ENCODE measurements around the gene DCHS1.
"Not testable (repeated sequence)": the region's sequence is repeated elsewhere in the genome, so short reads cannot be mapped to it uniquely, and the experiment has no call there.

DCHS1 gene, protein sequence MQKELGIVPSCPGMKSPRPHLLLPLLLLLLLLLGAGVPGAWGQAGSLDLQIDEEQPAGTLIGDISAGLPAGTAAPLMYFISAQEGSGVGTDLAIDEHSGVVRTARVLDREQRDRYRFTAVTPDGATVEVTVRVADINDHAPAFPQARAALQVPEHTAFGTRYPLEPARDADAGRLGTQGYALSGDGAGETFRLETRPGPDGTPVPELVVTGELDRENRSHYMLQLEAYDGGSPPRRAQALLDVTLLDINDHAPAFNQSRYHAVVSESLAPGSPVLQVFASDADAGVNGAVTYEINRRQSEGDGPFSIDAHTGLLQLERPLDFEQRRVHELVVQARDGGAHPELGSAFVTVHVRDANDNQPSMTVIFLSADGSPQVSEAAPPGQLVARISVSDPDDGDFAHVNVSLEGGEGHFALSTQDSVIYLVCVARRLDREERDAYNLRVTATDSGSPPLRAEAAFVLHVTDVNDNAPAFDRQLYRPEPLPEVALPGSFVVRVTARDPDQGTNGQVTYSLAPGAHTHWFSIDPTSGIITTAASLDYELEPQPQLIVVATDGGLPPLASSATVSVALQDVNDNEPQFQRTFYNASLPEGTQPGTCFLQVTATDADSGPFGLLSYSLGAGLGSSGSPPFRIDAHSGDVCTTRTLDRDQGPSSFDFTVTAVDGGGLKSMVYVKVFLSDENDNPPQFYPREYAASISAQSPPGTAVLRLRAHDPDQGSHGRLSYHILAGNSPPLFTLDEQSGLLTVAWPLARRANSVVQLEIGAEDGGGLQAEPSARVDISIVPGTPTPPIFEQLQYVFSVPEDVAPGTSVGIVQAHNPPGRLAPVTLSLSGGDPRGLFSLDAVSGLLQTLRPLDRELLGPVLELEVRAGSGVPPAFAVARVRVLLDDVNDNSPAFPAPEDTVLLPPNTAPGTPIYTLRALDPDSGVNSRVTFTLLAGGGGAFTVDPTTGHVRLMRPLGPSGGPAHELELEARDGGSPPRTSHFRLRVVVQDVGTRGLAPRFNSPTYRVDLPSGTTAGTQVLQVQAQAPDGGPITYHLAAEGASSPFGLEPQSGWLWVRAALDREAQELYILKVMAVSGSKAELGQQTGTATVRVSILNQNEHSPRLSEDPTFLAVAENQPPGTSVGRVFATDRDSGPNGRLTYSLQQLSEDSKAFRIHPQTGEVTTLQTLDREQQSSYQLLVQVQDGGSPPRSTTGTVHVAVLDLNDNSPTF (N-terminal part only)

DNA sequence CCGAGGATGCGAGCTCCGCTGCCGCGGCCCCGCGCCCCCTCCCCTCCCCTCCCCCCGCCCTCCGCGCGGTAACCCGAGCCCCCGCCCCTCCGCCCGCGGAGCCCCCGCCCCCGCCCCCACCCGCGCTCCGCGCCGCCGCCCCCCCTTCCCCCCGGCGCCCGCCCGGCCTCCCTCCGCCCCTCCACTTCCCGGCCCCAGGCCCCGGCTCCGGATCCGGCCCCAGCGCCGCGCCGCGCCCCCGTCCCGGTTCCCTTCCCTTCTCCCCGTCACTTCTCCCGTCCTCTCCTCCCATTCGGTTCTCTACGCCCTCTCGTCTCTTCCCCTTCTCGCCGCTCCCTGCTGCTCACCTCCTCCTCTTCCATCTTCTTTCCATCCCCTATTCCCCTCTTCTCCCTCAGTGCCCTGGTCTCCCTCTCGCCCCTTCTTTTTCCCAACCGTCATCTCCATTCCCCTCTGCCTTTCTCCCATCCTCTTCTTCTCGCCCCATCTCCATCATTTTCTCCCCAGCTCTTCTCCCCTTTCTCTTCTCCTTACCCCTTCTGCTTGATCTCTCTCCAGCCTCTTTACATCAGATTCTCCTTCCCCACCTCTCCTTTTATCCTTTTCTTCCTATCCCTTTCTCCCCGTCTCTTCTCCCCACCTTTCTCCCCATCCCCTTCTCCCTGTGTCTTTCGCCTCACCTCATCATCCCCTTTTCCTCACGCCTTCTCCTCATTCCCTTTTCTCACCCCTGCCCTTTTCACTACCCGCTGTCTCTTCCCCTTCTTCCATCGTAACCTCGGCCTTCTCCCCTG lies at the start of gene DCHS1:
DCHS1 (minus strand) TSS at position 20 of the 794 bp plus-strand sequence. CDS start 14,196 bp downstream, outside the sequence.
- no peak for DNase-seq (ENCODE audit: extremely low spot score, insufficient read length, low read depth)
- no peak for FAIRE-seq

DNA sequence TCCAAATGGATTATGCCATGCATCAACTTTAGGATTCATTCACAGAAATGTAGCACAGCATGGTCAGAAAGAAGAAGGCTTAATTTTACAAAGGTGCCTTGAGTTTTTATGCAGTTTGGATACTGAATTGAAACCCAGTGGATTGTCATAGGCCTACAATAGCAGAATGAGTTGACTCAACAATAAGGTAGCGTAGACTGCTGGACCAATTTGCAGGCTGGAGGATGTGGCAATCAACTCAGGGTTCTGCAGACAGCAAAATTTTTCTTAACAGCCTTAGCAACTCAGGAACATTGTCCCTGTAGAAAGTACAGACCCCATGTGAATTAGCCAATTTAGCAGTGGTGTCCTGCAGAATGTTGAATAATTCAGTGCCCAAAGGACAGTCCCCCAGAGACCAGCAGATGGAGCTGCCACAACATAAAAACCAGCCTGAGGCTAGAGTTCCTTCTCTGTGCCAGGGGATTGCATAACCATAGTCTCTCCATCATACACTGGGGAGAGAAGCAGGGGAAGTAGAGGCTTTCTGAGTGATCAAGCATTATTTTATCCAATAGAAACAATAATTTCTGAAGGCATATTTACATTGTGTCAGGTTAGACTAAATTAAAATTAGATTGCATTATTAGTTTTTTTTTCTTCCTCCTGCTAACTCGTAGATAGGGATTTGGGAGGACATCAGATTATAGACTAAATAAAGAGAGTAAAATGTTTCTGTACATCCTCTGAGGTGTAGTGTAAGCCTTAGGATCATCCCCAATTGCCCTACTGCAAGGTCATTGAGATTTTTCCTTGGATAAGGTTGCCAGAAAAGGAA lies 47.8 kb upstream of the DCHS1 start:
- DNase-seq (ENCODE audit: extremely low spot score, insufficient read length, low read depth), result no peak

DNA sequence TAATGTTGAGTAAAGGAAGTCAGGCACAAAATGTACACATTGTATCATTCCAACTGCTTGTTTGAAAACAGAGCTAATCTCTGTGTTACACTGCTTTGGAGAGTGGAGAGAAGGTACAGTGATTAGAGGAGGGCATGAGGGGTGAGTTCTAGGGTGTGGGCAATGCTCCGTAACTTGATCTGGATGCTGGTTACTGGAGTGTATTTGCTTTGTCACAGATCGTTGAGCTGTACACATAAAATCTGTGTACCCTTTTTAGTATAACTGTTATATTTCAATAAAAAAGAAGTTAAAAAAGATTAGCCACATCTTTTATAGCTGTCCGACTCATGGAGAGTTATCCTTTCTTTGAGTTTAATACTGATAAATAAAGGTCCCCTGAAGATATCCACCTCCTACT lies 46.3 kb upstream of the DCHS1 start:
- not testable (repeated sequence) for FAIRE-seq; DNase-seq (ENCODE audit: extremely low spot score, insufficient read length, low read depth)

More for the DNA sequence above, 47.8 kb upstream of the DCHS1 start:
- peak; percentile 38 for FAIRE-seq

DNA sequence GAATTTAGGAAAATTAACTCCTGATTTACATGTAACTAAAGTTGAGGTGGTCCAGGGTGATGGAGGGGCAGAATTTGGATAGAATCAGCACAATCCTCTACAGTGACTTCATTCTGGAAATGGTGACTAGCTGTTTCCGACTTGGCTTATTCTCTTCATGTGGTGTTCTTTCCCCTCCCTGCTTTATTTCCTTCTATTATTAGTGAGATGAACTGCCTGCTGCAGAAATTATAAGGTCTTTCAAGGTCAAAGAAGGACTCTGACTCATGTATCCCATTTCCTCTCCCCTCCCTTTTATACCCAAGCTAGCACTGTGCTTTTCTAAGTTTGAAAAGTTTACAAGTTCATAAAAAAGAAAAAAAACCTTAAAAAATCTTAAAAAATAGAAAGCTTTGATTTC lies 39.8 kb upstream of the DCHS1 start:
- DNase-seq (ENCODE audit: extremely low spot score, insufficient read length, low read depth) (no peak), FAIRE-seq (no peak)

DNA sequence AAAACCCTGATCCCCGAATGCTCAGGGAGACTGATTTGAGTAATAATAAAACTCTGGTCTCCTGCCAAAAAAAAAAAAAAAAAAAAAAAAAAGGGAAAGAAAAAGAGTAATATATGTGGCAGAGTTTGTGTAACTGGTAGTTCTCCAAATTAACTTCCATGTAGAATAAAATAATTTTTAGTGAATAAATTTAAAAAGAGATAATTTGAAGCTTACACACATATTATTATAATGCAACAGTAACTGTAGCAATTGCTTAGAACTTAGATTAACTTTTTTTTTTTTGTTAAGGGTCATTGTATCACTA lies 38.6 kb upstream of the DCHS1 start:
- no peak for FAIRE-seq
- DNase-seq (ENCODE audit: extremely low spot score, insufficient read length, low read depth), result no peak

DNA sequence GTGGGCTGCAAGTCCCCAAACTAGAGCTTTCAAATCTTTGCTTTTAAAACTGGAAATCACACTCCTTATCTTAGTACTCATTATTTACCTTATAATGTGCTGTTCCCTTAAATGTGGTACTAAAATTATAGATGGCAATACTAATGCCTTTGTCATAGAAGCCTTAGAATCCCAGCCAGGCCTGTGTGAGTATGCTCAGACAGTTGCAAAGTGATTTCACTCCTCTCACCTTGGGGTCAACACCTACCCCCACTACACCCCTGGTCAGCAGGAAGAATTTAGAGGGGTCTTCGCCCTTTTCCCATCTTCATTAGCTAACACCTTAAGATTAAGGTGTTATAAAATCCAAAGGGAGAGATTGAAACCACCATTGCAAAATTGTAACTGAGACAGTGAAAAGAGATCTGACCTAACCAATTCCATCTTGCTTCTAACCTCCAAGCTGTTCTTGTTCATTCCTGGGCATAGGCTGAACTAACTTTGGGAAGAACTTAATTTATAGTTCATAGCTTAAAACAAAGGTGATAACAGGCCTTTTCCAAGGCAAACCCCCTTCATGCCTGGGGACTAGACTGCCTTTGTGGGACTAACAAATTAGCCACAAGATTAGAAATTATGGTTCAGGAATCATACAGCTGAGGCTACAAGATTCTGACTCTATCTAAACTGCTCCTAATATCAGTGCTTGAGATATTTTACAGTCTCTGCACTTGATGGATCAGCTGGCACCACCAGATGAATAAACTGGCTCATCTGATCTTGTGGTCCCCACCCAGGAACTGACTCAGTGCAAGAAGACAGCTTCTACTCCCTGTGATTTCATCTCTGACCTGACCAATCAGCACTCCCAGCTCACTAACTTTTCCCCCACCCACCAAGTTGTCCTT lies 38.0 kb upstream of the DCHS1 start:
- no peak for DNase-seq (ENCODE audit: extremely low spot score, insufficient read length, low read depth)
- FAIRE-seq, result no peak

DNA sequence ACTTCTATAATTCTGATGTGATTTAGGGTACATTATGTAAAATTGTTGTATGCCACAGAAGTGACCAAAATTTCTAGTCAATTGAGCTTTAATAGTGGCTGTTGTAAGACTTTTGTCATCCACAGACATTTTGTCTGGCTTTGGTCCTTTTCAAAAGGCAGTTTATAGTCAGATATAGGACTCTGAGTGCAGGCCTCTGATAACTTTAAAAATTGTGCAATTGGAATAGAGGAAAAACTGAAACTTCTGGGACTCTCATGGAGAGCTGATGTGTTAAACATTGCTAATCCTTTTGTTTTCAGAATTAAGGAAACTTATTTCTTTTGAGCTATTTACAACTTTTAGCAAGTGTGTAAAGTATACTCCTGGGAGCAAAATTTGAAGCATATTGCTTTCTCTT lies 36.5 kb upstream of the DCHS1 start:
- FAIRE-seq (no peak), DNase-seq (ENCODE audit: extremely low spot score, insufficient read length, low read depth) (no peak)

DNA sequence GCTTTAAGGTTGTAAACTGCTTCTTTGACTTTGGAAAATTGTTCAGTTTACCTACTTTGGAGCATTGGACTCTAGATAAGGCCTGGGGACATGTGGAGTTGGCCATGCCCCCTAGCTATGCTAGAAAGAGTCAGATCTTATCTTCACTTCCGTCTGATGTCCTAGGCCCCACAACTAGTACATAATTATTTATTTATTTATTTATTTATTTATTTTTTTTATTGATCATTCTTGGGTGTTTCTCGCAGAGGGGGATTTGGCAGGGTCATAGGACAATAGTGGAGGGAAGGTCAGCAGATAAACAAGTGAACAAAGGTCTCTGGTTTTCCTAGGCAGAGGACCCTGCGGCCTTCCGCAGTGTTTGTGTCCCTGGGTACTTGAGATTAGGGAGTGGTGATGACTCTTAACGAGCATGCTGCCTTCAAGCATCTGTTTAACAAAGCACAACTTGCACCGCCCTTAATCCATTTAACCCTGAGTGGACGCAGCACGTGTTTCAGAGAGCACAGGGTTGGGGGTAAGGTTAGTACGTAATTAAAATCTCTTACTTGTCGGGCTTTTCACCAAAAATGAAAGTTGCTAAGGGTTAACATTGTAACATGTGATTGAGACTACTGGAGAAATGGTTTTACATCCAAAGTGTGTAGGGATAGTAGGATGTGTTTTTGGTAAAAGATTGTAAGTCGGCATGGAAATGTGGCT lies 35.0 kb upstream of the DCHS1 start:
- not testable (repeated sequence) for FAIRE-seq; DNase-seq (ENCODE audit: extremely low spot score, insufficient read length, low read depth)

DNA sequence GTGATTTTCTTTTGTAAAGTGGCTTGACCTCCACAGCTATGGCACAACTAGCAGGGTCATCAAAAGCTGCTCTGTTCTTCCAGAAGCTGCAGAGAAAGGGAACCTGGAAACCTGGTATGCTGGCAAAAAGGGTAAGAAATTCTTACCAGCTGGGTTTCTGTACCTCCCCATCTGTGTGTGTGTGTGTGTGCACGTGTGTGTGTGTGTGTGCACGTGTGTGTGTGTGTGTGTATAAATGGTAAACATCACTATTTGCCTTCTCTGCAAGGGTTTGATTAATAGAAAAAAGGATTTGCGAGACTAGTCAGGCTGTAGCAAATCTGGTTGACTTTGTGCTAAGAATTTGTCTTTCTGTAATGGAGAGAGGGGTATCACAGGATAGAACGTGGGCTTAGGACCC lies 32.3 kb upstream of the DCHS1 start:
- no peak for DNase-seq (ENCODE audit: extremely low spot score, insufficient read length, low read depth)
- no peak for FAIRE-seq

DNA sequence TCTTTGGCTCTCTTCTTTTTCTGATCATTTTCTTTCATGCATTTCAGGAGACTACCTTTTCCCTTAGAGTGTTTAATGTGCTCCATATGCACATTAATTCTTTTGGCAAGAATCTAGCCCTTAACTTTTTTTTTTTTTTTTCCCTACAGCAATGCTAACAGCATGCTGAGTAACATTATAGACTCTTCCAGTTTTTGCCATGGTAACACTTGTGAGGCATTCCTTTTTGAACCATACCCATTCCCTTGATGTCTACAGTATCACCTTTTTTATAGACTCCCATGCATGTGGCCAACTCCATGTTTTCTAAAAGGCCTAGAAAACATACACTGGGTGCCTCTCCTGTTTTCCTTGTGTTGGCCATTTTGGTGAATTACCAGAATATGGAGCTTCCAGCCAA lies 30.4 kb upstream of the DCHS1 start:
- FAIRE-seq (no peak), DNase-seq (ENCODE audit: extremely low spot score, insufficient read length, low read depth) (no peak)

DNA sequence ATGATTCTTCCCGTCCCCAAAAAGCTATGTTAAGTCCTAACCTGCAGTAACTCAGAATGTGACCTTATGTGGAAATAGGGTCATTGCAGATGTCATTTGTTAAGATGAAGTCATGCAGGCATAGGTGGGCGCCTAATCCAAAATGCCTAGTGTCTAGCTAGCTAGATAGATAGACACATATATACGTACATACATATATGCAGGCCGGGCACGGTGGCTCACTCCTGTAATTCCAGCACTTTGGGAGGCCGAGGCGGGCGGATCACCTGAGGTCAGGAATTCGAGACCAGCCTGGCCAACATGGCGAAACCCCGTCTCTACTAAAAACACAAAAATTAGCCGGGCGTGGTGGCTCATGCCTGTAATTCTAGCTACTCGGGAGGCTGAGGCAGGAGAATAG lies 28.5 kb upstream of the DCHS1 start:
- not testable (repeated sequence) for DNase-seq (ENCODE audit: extremely low spot score, insufficient read length, low read depth); FAIRE-seq

DNA sequence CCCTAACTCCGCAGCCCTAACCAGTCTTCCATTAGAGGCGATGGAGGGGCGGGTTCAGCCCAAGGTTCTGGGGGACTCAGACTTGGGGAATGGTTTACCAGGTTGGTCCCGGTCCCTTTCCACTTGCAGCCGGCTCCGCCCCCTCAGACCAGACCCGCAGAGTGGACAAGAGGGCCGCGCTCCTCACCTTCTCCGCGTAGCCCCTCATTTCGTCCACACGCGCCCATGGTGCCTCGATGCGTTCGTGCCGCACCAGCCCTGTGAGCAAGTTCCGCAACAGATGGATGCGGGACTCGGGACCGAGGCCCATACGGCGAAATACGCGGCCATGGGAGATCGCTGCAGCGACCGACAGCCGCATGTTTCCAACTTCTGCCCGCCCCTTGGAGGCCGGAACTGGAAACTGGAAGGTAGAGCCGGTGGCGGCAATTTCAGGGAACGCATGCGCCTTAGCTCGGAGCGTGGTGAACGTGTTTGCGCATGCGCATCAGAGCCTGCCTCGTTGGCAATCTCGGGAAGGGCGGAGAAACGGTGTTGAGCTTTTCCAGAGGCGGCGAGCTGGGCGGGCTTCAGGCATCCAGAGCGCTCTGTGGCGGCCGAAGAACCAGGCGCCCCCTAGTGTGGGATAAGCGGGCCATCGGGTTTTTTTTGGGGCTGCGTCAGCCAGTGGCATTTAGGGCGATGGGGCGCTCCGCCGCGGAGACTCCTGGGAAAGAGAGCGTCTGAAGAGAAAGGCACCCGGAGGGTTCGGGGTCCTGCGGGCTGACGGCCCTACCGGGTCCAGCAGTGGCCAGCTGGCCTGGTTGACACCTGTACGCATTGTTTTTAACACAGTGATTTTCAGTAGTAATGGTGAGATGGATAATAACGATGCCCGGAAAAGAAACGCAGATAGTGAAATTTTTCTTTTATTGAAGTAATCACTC lies 27.6 kb upstream of the DCHS1 start, which contains the start of gene MRPL17:
MRPL17 (minus strand) TSS at position 405 of the 926 bp plus-strand sequence; CDS start at position 361, 44 bp downstream.
- FAIRE-seq, result peak; percentile 98

DNA sequence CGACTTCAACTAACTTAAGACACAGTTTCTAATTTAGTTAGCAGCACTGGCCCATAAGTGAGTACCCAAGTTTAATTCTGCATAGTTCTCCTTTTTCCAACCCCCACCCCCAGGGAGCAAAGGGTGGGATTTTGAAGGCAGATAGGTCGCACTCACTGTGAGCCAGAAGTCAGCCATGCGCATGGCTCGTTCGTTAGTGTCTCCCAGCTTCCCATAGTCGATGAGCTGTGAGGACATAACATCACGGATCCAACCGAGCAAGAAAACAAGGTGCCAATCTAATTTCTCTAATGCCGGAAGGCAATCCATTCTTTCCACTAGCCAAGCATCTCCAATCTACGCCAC lies 27.0 kb upstream of the DCHS1 start:
- FAIRE-seq, result no peak
- DNase-seq (ENCODE audit: extremely low spot score, insufficient read length, low read depth), result no peak

More for the DNA sequence above, 27.6 kb upstream of the DCHS1 start, which contains the start of gene MRPL17:
- peak; percentile 91 for DNase-seq (ENCODE audit: extremely low spot score, insufficient read length, low read depth)

DNA sequence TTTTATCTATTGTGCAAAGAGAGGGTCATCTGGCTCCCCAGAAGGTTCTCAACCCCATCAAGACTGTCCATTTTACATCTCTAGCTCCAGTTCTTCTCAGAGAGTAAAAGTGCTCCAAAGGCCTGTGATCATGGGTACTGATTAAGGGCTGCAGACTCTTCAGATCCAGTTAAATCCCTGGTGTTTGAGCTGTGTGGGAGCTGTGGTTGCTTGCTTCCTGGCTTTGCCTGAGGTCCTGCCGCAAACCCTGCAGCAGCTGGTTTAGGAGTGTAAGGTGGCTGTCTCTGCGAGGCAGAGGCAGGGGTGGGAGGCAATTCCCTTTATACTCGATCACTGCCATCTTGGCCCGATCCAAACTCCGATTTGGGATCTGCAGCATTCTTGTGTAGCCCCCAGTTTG lies 26.3 kb upstream of the DCHS1 start:
- peak; percentile 53 for FAIRE-seq
- no peak for DNase-seq (ENCODE audit: extremely low spot score, insufficient read length, low read depth)

DNA sequence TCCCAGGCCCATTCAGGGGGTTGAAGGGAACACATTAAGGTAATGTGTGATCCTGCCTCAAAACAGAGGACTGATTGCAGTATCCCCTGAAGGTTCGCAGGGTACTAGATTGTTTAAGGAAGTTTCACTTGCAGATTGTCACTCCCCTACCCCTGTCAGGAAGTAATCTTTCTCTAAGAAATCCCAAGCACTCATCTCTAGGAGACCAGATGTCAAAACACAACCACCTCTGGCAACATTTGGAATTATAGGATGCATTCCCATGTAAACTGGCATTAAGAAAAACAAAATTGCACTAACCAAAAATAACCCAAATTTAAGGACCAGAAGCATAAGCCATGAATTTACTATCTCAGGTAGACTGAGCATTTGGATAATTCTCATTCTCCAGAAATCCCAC lies 25.9 kb upstream of the DCHS1 start:
- FAIRE-seq, result no peak

DNA sequence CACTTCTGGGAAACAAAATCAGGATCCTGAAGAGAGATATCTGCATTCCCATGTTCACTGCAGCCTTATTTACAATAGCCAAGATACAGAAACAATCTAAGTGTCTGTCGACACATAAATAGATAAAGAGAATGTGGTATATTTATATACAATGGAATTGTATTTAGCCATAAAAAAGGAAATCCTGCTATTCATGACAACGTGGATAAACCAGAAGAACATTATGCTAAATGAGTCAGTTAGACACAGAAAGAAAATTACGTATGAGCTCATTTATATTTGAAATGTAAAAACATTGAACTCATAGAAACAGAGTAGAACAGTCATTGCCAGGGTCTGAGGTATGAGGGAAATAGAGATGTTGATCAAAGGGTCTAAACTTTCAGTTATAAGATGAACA lies 21.4 kb upstream of the DCHS1 start:
- no peak for FAIRE-seq

More for the DNA sequence above, 25.9 kb upstream of the DCHS1 start:
- DNase-seq (ENCODE audit: extremely low spot score, insufficient read length, low read depth), result no peak

More for the DNA sequence above, 21.4 kb upstream of the DCHS1 start:
- DNase-seq (ENCODE audit: extremely low spot score, insufficient read length, low read depth), result no peak

Measured in GM18507 (cell line).